GM18511 (cell line): ENCODE measurements around the gene RPS17.
"Not testable (repeated sequence)": the region's sequence is repeated elsewhere in the genome, so short reads cannot be mapped to it uniquely, and the experiment has no call there.

Experiments
- ATAC-seq: cut with Tn5 transposase; IDR thresholded peaks from one replicate; pipeline ENCODE4 v1.9.1; 2021; ENCODE audit warnings: mild to moderate bottlenecking, moderate library complexity; ENCODE audit not compliant: unreplicated experiment

Gene RPS17

DNA sequence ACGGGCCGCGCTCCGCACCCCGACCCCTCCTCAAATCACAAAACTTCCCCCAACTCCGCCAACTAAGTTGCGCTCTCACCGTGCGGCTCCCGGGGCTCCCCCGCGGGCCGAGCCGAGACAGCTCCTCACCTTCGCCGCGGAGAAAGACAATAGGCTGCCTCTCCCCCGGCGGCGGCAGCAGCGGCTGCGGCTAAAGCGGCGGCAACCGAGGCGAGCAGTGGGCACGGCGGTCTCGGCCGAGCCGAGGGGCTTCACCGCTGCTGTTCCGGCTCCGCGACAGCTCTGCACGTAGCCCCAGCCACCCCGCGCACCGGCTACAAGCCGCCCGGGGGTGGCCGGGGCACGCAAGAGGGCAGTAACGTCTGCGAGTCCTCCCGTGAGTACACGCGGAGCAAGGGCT, 26.7 kb downstream of the RPS17 start:
- ATAC-seq = not testable (repeated sequence)

DNA sequence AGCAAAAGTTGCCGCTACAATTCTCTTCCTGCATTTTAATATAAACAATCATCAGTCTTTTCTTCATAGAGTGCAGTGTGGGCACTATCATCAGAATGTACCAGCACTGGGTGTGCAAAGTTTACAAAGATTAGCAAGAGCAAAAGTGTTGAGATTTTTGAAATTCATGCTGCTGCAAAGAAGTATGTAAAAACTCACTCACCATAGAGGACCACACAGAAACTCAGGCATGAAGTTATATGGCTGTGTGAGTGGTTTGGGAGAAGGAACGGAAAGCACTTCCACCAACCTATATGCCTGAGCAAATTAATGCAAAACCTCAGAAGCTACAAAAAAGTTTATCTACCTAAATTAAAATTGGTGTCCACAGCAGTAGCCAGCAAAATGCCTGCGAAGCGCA, 32.6 kb downstream of the RPS17 start:
- ATAC-seq = not testable (repeated sequence)

DNA sequence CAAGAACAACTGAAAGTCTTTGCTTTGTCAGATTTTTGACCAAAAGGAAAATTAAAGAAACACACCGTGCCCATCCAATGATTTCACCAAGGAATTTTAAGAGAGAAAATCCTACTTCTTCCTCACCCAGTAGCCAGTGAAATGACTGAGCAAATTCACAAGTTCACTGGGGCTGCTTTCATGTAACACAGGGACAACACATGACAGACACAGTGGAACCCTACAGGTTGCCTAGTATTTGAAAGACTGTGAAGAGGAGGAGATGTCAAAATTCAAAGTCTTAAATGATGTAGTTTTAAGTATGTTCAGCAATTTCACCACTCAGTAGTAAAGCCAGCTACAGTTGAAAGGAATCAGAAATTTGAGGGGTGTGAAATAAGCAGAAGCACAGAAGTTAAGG, 33.2 kb downstream of the RPS17 start:
- not testable (repeated sequence) for ATAC-seq

DNA sequence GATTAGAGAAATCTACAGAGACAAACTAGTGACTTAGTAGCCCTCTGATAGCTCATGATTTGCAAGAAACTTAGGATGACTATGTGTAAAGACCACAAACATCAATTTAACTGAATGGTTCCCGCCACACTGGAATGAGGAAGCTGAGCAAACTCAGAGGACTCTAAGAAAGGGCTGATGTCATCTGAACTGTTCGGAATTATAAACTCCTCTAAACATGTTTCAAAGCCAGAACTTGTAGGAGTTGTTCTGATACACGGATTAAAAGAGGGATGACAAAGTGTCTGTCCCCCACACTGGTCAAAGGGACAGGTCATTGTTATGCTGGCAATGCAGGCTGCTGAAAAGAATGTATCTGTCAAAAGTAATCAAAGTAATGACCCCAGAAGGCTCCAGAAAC, 34.4 kb downstream of the RPS17 start:
- ATAC-seq = not testable (repeated sequence)

DNA sequence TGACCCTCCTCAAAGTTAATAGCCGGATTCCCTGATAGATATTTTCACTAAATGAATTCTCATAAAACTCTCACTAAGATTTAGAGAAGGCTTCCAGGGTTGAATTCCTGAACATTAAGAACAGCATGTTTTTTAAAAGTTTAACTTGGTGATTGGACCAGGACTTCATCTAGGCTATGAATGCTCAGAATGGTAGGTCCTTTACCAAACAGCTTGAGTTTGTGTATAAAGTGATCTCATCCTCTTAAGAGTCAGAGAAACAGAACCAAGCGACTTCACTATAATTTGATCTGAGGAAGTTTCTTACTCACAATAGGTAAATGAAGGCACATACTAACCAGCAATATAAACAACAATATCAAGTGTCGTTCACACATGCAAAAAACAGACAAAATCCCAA, 36.2 kb downstream of the RPS17 start:
- not testable (repeated sequence) for ATAC-seq

DNA sequence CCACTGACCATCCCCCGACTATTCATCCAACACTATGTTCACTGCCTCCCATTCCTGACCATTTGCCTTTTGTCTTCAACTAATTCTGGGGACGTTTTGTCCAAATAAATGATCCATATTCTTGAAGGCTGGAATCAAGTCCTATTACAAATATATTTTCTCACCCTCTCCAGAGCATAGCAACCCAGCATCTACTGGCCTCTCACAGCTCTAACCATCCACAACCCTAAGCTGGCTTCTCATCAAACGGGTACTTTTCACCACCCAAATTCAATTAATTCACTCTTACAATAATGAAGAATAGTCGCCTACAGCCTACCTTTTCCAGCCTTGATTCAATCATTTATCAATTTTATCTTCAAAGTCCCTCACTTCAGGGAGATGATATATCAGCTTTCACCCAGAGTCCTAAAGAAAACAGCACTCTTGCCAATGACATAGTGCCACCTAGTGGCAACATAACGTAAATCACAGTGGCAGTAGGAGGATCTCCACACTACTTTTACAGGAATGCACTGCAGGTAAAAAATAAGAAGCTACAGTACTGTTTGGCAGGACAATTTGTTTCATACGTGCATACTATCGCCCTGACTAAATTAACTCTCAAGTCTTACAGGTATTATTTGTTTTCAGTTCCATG, 37.4 kb downstream of the RPS17 start:
- not testable (repeated sequence) for ATAC-seq

DNA sequence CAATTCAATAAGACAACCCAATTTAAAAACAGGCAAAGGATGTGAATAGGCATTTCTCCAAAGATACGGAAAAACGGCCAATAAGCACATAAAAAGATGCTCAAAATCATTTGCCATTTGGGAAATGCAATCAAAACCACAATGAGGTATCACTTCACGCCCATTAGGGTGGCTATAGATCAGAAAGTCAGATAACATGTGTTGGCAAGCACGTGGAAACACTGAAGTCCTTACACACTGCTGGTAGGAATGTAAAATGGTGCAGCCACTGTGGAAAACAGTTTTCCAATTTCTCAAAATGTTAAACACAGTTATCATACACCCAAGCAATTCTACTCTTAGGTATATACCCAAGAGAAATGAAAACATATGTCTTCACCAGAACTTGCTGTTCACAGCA, 39.5 kb downstream of the RPS17 start:
- not testable (repeated sequence) for ATAC-seq

DNA sequence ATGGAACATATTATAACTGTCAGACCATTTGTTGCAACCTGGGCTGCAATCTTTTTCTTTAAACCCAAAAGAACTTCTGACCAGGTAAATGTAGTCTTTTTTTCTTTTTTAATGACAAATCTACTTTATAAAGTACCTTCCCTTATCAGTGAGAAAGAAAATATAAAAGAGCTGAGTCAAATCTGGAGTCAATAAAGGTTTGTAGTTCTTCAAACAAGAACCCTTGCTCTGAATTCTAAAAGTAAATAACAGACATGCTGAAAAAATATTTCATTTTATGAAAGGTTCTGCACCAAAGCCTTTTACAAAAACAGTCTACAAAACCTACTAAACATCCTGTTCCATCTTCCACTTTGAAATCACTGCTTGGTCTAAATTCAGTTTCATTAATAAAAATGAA, 42.3 kb downstream of the RPS17 start:
- ATAC-seq = not testable (repeated sequence)

DNA sequence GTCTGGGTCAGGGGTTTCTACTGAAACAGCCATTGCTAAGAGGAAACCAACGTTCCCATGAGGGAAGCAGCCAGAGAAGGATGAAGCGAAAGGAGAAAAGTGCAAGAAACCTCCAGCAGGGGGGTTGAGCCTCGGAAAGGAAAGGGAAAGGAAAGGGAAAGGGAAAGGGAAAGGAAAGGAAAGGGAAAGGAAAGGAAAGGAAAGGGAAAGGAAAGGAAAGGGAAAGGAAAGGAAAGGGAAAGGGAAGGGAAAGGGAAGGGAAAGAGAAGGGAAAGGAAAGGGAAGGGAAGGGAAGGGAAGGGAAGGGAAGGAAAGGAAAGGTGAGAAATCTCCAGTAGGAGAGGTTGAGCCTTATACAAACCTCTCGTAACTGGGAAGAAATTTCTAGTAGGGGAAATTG, 52.0 kb downstream of the RPS17 start:
- ATAC-seq = not testable (repeated sequence)

DNA sequence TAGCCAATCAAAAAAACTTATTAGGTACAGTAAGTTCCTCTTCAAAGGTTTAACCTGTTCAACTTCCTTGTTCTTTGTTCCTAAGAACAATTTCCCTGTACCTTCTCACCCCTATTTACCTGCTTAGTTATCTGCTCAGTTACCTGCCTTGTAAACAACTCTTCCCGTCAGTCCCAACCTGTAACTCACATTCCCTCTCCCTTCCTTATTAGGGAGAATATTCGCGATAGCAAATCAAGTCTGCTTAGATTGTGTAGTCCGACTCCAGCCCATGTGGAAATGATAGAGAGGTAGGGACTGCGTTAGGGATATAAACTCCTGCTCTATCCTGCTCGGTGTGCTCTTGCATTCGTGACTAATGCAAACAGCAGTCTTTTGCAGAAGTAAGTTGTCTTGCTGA, 53.2 kb downstream of the RPS17 start:
- not testable (repeated sequence) for ATAC-seq
